Body of pancreas (tissue), 4 donors: Measurements from ENCODE around the gene RAB23. TPM values are rescaled to one million over a fixed set of nuclear protein-coding genes. Genes with fewer than 3 reads are reported as not detected.
A peak's percentile ranks its signal among the peaks of the same experiment; 100 is the strongest.

Experiments used
- ATAC-seq: fragments of 150-250 bp; one replicate; pipeline ENCODE4 v1.9.1; 2016
- DNase-seq, 4 donors: peaks; one replicate each; pipeline ENCODE4 v3.0.0-alpha.2; 2019
- H3K27ac ChIP-seq, 4 donors: fragments of 200-600 bp; sonication (generic); 1 replicate in 3 of 4; 2 replicates in 1 of 4; pipeline versions ENCODE4 v1.5.1 to v1.6.1; 2016 to 2019; ENCODE audit warnings: mild to moderate bottlenecking in 1 of 4, mixed read lengths in 1 of 4, moderate library complexity in 1 of 4
- H3K27me3 ChIP-seq, 2 donors: fragments of 200-600 bp; sonication (generic); one replicate each; pipeline ENCODE4 v1.6.0; 2016; ENCODE audit warnings: mild to moderate bottlenecking in 1 of 2
- H3K36me3 ChIP-seq, 2 donors: fragments of 200-600 bp; sonication (generic); replicated peaks in 1 of 2; 2 replicates each; pipeline ENCODE4 v1.5.1; 2016; ENCODE audit warnings: low read depth in 2 of 2; ENCODE audit not compliant: insufficient read depth in 1 of 2
- H3K4me1 ChIP-seq: fragments of 200-600 bp; sonication (generic); one replicate; pipeline ENCODE4 v1.6.0; 2016
- H3K4me3 ChIP-seq, 2 donors: fragments of 200-600 bp; sonication (generic); 1 replicate in 1 of 2; 2 replicates in 1 of 2; pipeline ENCODE4 v1.5.1; 2016 to 2019
- H3K9me3 ChIP-seq, 3 donors: fragments of 200-600 bp; sonication (generic); 1 replicate in 2 of 3; 2 replicates in 1 of 3; pipeline ENCODE4 v1.5.1; 2016
- POLR2A ChIP-seq, 3 donors: fragments of 450-650 bp; IDR thresholded peaks; one replicate each; pipeline ENCODE4 v1.6.1; 2016; ENCODE audit warnings: antibody characterized with exemption in 3 of 3, mild to moderate bottlenecking in 2 of 3
- WGBS, 2 donors: methylation state at CpG; one replicate each; pipeline ENCODE4 v1.1.5; 2017; 5-methylcytosine and 5-hydroxymethylcytosine counted together
- intact Hi-C: fragments of 100-400 bp; cut with DNase I; formaldehyde crosslinking; loops from one replicate; pipeline ENCODE4 v1.15.1; 2023
- total RNA-seq, 2 donors: library from RNA; depleted of rRNA; stranded (reverse); fragments of >200 nt; gene quantifications; one replicate each; pipeline ENCODE4 v1.1.0, GENCODE V29; 2016
- TF ChIP-seq, protein P1 (sequence below), 7 experiments: fragments of 450-650 bp in 4 of 7; fragments of 200-600 bp in 3 of 7; sonication (generic) in 3 of 7; IDR thresholded peaks; one replicate each; pipeline ENCODE4 v1.5.1; 2016 to 2019; ENCODE audit warnings: antibody characterized with exemption in 7 of 7

RAB23 gene
- total RNA-seq, 2 donors from 2014 or later: 2.1 to 5.6 TPM

DNA sequence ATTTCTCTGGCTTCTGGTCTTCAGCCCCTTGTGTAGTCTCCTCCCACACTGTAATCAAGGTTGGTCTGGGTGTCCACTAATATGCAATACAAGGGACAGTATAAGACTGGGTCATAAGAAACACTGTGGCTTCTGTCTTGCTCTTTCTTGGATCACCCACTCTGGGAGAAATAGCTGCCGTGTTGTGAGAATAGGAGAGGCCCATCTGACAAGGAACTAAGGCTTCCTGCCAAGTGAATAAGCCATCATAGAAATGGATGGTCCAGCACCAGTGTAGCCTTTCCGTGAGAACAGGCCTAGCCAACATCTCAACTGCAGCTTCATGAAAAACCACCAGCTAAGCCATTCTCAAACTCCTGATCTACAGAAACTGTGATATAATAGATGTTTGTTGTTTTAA, 26.6 kb downstream of the RAB23 start:
- Histone ChIP-seq H3K4me1 (no peaks in the 10 kb centered on the region), H3K4me3 (no peak overlapping the region), H3K9me3 (no peaks in the 10 kb centered on the region), H3K36me3 (no peaks in the 10 kb centered on the region), H3K27ac (no peak overlapping the region), H3K27me3 (no peaks in the 10 kb centered on the region)
- WGBS, 2 donors: 82 to 94% methylated on average over 2 of the region's 2 CpGs
- ATAC-seq: no peak
- no peak for DNase-seq
- intact Hi-C loops: no loop called here
- TF ChIP-seq, protein P1, sequence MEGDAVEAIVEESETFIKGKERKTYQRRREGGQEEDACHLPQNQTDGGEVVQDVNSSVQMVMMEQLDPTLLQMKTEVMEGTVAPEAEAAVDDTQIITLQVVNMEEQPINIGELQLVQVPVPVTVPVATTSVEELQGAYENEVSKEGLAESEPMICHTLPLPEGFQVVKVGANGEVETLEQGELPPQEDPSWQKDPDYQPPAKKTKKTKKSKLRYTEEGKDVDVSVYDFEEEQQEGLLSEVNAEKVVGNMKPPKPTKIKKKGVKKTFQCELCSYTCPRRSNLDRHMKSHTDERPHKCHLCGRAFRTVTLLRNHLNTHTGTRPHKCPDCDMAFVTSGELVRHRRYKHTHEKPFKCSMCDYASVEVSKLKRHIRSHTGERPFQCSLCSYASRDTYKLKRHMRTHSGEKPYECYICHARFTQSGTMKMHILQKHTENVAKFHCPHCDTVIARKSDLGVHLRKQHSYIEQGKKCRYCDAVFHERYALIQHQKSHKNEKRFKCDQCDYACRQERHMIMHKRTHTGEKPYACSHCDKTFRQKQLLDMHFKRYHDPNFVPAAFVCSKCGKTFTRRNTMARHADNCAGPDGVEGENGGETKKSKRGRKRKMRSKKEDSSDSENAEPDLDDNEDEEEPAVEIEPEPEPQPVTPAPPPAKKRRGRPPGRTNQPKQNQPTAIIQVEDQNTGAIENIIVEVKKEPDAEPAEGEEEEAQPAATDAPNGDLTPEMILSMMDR (IDR thresholded peaks at IDR 0.05): no peak

DNA sequence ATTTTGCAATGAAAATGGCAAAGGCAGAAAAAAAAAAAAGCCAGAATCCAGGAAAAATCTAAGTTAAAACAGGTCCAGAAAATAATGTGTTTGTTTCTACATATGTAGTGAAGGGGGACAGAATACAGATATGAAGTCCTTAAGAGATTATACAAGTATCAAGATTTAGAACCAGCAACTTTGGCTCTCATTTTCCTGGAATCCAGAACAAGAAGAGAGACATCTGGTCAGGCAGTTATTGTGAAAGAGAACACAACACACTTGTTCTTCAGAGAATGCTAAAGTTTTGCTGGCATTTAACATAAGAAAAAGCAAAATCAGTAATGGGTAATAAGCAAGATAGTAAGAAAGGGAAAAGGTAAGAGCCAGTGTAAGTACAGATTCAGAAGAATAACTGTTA, 28.9 kb downstream of the RAB23 start:
- Histone ChIP-seq H3K4me1 (no peaks in the 10 kb centered on the region), H3K4me3 (no peak overlapping the region), H3K27ac (no peak overlapping the region), H3K36me3 (no peaks in the 10 kb centered on the region), H3K27me3 (no peaks in the 10 kb centered on the region), H3K9me3 (no peaks in the 10 kb centered on the region)
- no peak for DNase-seq
- ATAC-seq: no peak
- intact Hi-C loops: no loop called here
- no peak for TF ChIP-seq POLR2A (IDR thresholded peaks at IDR 0.05)
- TF ChIP-seq, protein P1 (IDR thresholded peaks at IDR 0.05): no peak

DNA sequence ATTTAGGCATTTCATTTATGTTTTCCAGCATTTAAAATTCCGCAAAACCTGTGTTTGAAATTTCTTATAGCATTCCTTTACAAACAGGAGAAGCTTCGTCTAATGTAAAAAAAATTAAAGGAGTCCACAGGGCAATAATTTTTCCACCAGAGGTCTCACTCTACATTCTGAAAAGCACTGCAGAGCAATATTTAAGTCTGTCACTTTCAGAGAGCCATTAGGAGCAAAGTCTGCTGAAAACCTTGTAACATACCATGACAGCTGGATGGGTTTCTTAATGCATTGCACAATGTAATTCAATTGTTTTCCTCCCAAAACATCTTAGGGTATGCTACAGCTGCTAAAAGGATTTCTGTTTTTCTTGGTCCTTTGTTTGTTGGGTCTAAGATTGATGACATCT, 32.0 kb downstream of the RAB23 start:
- no peak overlapping the region for H3K27ac ChIP-seq
- H3K9me3 ChIP-seq: no peaks in the 10 kb centered on the region
- no peaks in the 10 kb centered on the region for H3K36me3 ChIP-seq
- WGBS, 2 donors: 64 to 76% methylated on average over 2 of the region's 2 CpGs
- no peaks in the 10 kb centered on the region for H3K27me3 ChIP-seq
- no peak for DNase-seq
- no peak for TF ChIP-seq POLR2A (IDR thresholded peaks at IDR 0.05)
- TF ChIP-seq, protein P1 (IDR thresholded peaks at IDR 0.05): peak in 4 of 7 experiments; percentile 16 to 36 (median 30)
- no peaks in the 10 kb centered on the region for H3K4me1 ChIP-seq
- intact Hi-C loops: no loop called here
- H3K4me3 ChIP-seq: no peak overlapping the region
- ATAC-seq: no peak

DNA sequence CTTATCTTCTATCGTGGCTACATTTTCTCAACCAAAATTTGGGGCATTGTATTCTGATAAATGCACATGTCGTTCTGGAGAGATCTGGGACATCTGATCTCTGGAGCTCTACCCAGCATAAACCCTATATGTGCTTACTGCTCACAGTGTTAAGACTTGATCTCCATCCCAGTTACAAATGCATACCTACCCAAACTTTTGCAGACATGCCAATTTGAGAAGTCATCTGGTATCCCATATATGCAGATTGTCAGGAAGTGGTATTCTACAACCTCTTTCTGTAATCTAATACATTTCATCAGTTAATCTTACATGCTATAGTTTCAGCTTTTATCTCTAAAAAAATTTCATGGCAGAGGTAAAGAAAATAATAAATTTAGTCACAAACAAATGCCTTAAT, 38.8 kb downstream of the RAB23 start:
- 56 to 73% methylated on average over 2 of the region's 2 CpGs for WGBS, 2 donors
- intact Hi-C loops: no loop called here
- Histone ChIP-seq H3K9me3 (no peaks in the 10 kb centered on the region), H3K4me3 (no peak overlapping the region), H3K4me1 (peaks cover 5% of the 10 kb centered on the region), H3K27me3 (no peaks in the 10 kb centered on the region), H3K27ac (no peak overlapping the region), H3K36me3 (peaks cover 0 to 1% of the 10 kb centered on the region in 2 donors)
- ATAC-seq (no peak), DNase-seq (no peak)
- TF ChIP-seq POLR2A (IDR thresholded peaks at IDR 0.05): no peak
- TF ChIP-seq, protein P1 (IDR thresholded peaks at IDR 0.05): no peak

DNA sequence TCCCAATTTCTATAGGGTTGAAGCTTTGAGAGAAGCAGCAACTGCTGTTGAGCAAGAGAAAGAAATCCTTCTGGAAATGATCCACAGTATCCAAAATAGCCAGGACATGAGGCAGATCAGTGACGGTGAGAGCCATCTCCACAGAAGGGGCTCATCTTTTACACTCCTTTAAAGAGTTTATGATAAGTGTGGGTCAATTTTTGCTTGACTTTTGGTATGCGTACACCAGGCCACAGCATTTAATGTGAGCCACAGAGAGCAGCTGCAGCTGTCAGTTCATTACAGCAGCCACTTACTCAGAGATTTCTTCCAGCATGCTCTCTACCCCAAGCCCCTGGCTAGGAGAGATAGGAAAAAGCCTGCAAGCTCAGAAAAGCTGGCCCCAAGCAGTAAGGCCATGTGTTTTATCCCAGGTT, 40.1 kb downstream of the RAB23 start:
- no peak for DNase-seq
- intact Hi-C loops: no loop called here
- no peak overlapping the region for H3K27ac ChIP-seq

More for the DNA sequence above, 40.1 kb downstream of the RAB23 start:
- H3K4me1 ChIP-seq: peaks cover 5% of the 10 kb centered on the region
- no peak for ATAC-seq
- no peak overlapping the region for H3K4me3 ChIP-seq
- TF ChIP-seq, protein P1 (IDR thresholded peaks at IDR 0.05): no peak
- no peak for TF ChIP-seq POLR2A (IDR thresholded peaks at IDR 0.05)
- H3K27me3 ChIP-seq: no peaks in the 10 kb centered on the region
- 78 to 100% methylated on average over 2 of the region's 2 CpGs for WGBS, 2 donors
- H3K9me3 ChIP-seq: no peaks in the 10 kb centered on the region
- H3K36me3 ChIP-seq: peaks cover 0 to 1% of the 10 kb centered on the region in 2 donors
